Activated T-helper 1 cell treated with anti-CD3 and anti-CD28 coated beads, Interleukin-12 subunit alpha, Interleukin-12 subunit beta, Interleukin-2, Interleukin-4 antibody, amounts not matched to agents 30 ng/mL and 10 ng/mL and 1 ng/mL, durations not matched to agents 14 hours and 24 hours and 36 hours (primary cell): ENCODE data around the gene PRKCZ. TPM values are rescaled to one million over a fixed set of nuclear protein-coding genes. Genes with fewer than 3 reads are reported as not detected.
"Not testable (repeated sequence)": the region's sequence is repeated elsewhere in the genome, so short reads cannot be mapped to it uniquely, and the experiment has no call there.

Experiments
- DNase-seq: peaks from one replicate; pipeline ENCODE4 v3.0.0; 2021; ENCODE audit warnings: low spot score
- H3K27ac Mint-ChIP-seq: one replicate; pipeline ENCODE4 v1.8.0; 2021; ENCODE audit warnings: mild to moderate bottlenecking, mixed read lengths
- H3K27me3 Mint-ChIP-seq: one replicate; pipeline ENCODE4 v1.8.0; 2022; ENCODE audit warnings: mild to moderate bottlenecking, moderate library complexity, mixed read lengths; ENCODE audit not compliant: insufficient read depth
- H3K36me3 Mint-ChIP-seq: one replicate; pipeline ENCODE4 v1.8.0; 2021; ENCODE audit warnings: low read depth, mixed read lengths
- H3K4me1 Mint-ChIP-seq: one replicate; pipeline ENCODE4 v1.8.0; 2021; ENCODE audit warnings: low read depth, mixed read lengths
- H3K4me3 Mint-ChIP-seq: one replicate; pipeline ENCODE4 v1.8.0; 2021; ENCODE audit warnings: mild to moderate bottlenecking, moderate library complexity, mixed read lengths
- H3K9me3 Mint-ChIP-seq: one replicate; pipeline ENCODE4 v1.8.0; 2021; ENCODE audit warnings: mixed read lengths
- intact Hi-C: fragments of 100-400 bp; cut with micrococcal nuclease; formaldehyde crosslinking; loops from one replicate; pipeline ENCODE4 v1.15.1; 2024
- total RNA-seq: library from RNA; stranded (reverse); gene quantifications from 2 replicates; pipeline ENCODE4 v1.2.3, GENCODE V29; 2022

PRKCZ gene
- total RNA-seq, 1 donor from 2014 or later = 4.1 TPM

- Mint-ChIP-seq H3K4me3 (no peak overlapping the region), H3K36me3 (no peaks in the 10 kb centered on the region), H3K9me3 (no peaks in the 10 kb centered on the region), H3K4me1 (no peaks in the 10 kb centered on the region), H3K27ac (no peak overlapping the region), H3K27me3 (peaks cover 2% of the 10 kb centered on the region)
- no peak for DNase-seq
- intact Hi-C loops = no loop called here
Measured at GRCh38 chr1:2110738-2111673, 60.8 kb downstream of the PRKCZ start.

GRCh38 chr1:2111674-2112035 is 61.4 kb downstream of the PRKCZ start:
- DNase-seq = no peak
- intact Hi-C loops = no loop called here
- Mint-ChIP-seq H3K27me3 (peaks cover 3% of the 10 kb centered on the region), H3K4me1 (no peaks in the 10 kb centered on the region), H3K4me3 (no peak overlapping the region), H3K9me3 (no peaks in the 10 kb centered on the region), H3K36me3 (no peaks in the 10 kb centered on the region), H3K27ac (no peak overlapping the region)

GRCh38 chr1:2112280-2112701 is 62.1 kb downstream of the PRKCZ start:
- H3K27me3 Mint-ChIP-seq = peaks cover 3% of the 10 kb centered on the region
- DNase-seq = no peak
- H3K4me3 Mint-ChIP-seq = no peak overlapping the region
- intact Hi-C loops = no loop called here
- no peak overlapping the region for H3K27ac Mint-ChIP-seq
- no peaks in the 10 kb centered on the region for H3K9me3 Mint-ChIP-seq
- no peaks in the 10 kb centered on the region for H3K4me1 Mint-ChIP-seq
- no peaks in the 10 kb centered on the region for H3K36me3 Mint-ChIP-seq

- DNase-seq = no peak
- Mint-ChIP-seq H3K4me1 (no peaks in the 10 kb centered on the region), H3K27me3 (peaks cover 3% of the 10 kb centered on the region), H3K36me3 (no peaks in the 10 kb centered on the region), H3K4me3 (no peak overlapping the region), H3K9me3 (no peaks in the 10 kb centered on the region), H3K27ac (no peak overlapping the region)
- intact Hi-C loops = no loop called here
Measured at GRCh38 chr1:2113620-2114135, 63.5 kb downstream of the PRKCZ start.

GRCh38 chr1:2114635-2115007 is 64.4 kb downstream of the PRKCZ start:
- H3K9me3 Mint-ChIP-seq, H3K4me3 Mint-ChIP-seq, intact Hi-C loops, H3K27me3 Mint-ChIP-seq, H3K4me1 Mint-ChIP-seq, DNase-seq, H3K27ac Mint-ChIP-seq, H3K36me3 Mint-ChIP-seq: not testable (repeated sequence)

- DNase-seq = no peak
- H3K4me3 Mint-ChIP-seq = no peak overlapping the region
- intact Hi-C loops = no loop called here
- H3K4me1 Mint-ChIP-seq = no peaks in the 10 kb centered on the region
- H3K27ac Mint-ChIP-seq = no peak overlapping the region
- no peaks in the 10 kb centered on the region for H3K36me3 Mint-ChIP-seq
- H3K27me3 Mint-ChIP-seq = peaks cover 3% of the 10 kb centered on the region
- H3K9me3 Mint-ChIP-seq = no peaks in the 10 kb centered on the region
Measured at GRCh38 chr1:2115008-2115641, 64.9 kb downstream of the PRKCZ start.

GRCh38 chr1:2115702-2116341 is 65.6 kb downstream of the PRKCZ start:
- DNase-seq = no peak
- Mint-ChIP-seq H3K36me3 (no peaks in the 10 kb centered on the region), H3K9me3 (no peaks in the 10 kb centered on the region)

GRCh38 chr1:2119886-2120285 is 69.7 kb downstream of the PRKCZ start:
- Mint-ChIP-seq H3K4me3 (no peak overlapping the region), H3K36me3 (peaks cover 3% of the 10 kb centered on the region), H3K4me1 (no peaks in the 10 kb centered on the region), H3K9me3 (peaks cover 7% of the 10 kb centered on the region), H3K27ac (no peak overlapping the region), H3K27me3 (peaks cover 3% of the 10 kb centered on the region)
- no peak for DNase-seq
- intact Hi-C loops = no loop called here

More at GRCh38 chr1:2115702-2116341, 65.6 kb downstream of the PRKCZ start:
- Mint-ChIP-seq H3K4me1 (no peaks in the 10 kb centered on the region), H3K4me3 (no peak overlapping the region), H3K27ac (no peak overlapping the region), H3K27me3 (peaks cover 3% of the 10 kb centered on the region)
- intact Hi-C loops = no loop called here

GRCh38 chr1:2121101-2121691 is 71.0 kb downstream of the PRKCZ start:
- H3K36me3 Mint-ChIP-seq = peaks cover 3% of the 10 kb centered on the region
- no peak for DNase-seq
- peaks cover 7% of the 10 kb centered on the region for H3K9me3 Mint-ChIP-seq
- peak overlapping the region; percentile 58 for H3K27ac Mint-ChIP-seq
- no peaks in the 10 kb centered on the region for H3K4me1 Mint-ChIP-seq
- no peak overlapping the region for H3K4me3 Mint-ChIP-seq
- H3K27me3 Mint-ChIP-seq = no peaks in the 10 kb centered on the region
- intact Hi-C loops = no loop called here

- DNase-seq, H3K4me1 Mint-ChIP-seq, H3K9me3 Mint-ChIP-seq, H3K27me3 Mint-ChIP-seq, intact Hi-C loops, H3K27ac Mint-ChIP-seq, H3K36me3 Mint-ChIP-seq, H3K4me3 Mint-ChIP-seq: not testable (repeated sequence)
Measured at GRCh38 chr1:2121794-2122193, 71.6 kb downstream of the PRKCZ start.

- Mint-ChIP-seq H3K4me3 (no peak overlapping the region), H3K4me1 (peaks cover 5% of the 10 kb centered on the region), H3K27me3 (peaks cover 3% of the 10 kb centered on the region), H3K36me3 (peaks cover 3% of the 10 kb centered on the region), H3K9me3 (peaks cover 7% of the 10 kb centered on the region), H3K27ac (no peak overlapping the region)
- DNase-seq = no peak
- intact Hi-C loops = no loop called here
Measured at GRCh38 chr1:2124446-2125198, 74.4 kb downstream of the PRKCZ start.
